GM13976 (cell line): ENCODE data around the gene DRD2.

Experiments used
- DNase-seq: peaks from one replicate; pipeline ENCODE4 v3.0.0; 2012; ENCODE audit warnings: low spot score
- CTCF ChIP-seq: IDR thresholded peaks from 2 replicates; pipeline ENCODE4 v1.5.1; 2012; ENCODE audit warnings: borderline replicate concordance, mild to moderate bottlenecking; ENCODE audit not compliant: insufficient read depth; ENCODE audit errors: extremely low read depth, missing control alignments, control extremely low read depth
- in situ Hi-C: fragments of 300-500 bp; cut with MboI; formaldehyde crosslinking; loops from one replicate; pipeline ENCODE4 v1.12.0; 2022; ENCODE audit warnings: low sequenced_read_pairs, mixed read lengths, inconsistent platforms; ENCODE audit not compliant: unreplicated experiment

Gene DRD2

DNA sequence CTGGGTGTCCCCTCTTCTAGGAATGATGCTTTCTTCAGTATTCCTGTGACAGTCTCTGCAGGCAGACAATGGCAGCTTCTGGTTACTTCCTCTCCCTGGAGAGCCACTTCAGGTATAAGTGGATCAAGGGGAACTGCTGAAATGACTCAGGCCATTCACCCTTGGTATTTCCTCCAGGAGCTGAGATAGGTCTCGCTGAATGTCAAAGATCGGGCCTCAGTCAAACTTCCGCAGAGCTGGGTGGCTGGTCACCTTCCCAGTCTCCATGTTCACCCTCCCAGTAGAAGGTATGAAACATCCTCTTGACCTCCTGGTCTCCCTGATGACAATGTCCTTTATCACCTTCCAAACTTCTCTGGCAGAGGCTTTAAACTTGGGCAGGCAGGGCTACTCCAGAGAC is 89.4 kb downstream of the DRD2 start:
- TF ChIP-seq CTCF: no peak
- DNase-seq: no peak
- in situ Hi-C loops: no loop called here

DNA sequence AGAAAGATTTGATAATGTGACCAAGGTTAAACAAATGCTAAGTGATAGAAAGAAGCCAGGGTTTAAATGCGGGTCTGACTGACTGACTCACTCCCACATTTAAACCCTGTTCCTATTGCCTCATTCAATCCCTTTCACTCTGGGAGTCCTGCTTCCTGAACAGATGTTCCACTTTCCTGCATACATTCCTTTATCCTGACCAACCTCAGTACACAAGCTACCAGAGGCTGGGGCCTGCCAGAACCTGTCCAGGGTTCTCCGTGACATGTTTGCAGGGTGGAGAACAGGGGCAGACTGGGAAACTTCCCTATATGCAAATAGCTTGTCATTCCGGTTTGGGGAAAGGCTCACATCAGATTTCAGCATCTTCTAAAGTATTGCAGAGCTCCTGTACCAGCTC is 90.6 kb downstream of the DRD2 start:
- in situ Hi-C loops: no loop called here
- DNase-seq: no peak
- no peak for TF ChIP-seq CTCF

DNA sequence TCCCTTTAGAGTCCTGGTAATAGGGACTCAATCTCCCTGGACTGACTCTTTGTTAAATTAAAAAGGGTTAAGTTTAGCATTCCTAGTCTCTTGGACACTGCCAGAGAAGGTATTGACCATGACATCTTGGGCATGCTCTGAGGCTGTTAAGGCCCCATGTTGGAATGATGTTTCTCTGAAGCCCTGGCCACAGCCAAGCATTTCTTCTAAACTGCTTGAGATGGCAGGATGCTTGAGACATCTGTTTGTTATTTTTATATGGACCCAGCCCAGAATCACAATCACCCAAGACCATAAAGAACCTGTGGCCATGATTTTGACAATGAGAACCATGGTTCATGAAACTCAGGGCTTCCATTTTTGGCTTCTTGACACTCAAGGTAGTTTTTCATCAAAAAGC is 93.1 kb downstream of the DRD2 start:
- DNase-seq: no peak
- in situ Hi-C loops: no loop called here
- TF ChIP-seq CTCF: no peak

DNA sequence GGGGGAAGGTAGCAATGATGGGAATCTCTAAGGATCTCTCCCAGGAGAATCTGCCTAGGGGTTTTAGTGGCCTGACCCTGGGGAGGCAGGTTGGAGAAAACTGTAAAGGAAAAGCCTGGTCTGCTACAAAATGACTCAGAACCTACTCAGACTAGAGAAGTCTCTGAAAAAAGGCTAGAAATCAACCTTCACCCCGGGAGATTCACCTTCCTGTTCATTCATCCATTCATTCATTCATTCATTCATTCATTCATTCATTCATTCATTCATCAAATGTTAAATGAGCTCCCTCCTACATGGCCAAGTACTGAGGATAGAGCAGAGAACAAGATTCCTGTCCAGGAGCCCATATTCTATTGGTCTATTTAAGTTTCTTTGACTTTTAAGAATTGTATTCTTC is 96.5 kb downstream of the DRD2 start:
- no peak for DNase-seq
- TF ChIP-seq CTCF: no peak
- in situ Hi-C loops: no loop called here

DNA sequence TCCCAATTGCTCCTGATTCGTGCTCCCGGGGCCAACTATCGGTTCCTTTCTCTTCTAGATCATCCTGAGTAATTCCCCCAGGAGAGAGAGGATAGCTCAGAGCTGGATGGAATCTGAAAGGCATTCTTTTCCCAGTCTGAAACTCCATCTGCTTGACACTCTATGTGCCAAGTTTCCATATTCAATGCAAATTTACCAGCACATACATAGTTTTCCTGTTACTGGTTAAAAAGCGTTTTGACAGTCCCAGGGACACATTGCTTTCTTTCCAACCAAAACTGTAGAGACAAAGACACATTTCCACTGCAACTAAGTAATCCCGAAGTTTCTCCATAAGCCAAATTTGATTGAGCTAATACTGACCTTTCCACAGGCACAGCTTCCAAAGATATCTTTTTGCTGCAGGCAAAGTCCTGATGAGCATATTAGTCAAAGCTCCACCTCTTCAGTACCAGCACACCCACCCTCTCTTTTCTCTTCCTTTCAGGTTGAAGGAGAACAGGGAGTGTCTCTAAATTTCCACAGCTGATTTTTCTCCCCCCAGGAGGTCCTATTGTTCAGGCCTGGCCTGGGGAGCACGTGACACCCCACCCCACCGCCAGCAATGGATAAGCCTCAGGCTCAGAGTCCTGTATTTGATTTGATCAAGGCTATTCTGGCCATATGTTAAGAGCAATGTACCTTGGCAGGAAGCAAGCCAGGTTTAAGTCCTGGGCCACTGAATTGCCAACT is 97.4 kb downstream of the DRD2 start:
- in situ Hi-C loops: no loop called here
- no peak for TF ChIP-seq CTCF
- no peak for DNase-seq

GRCh38 chr11:113376156-113376555 is 99.0 kb downstream of the DRD2 start:
- DNase-seq: no peak
- TF ChIP-seq CTCF: no peak
- in situ Hi-C loops: no loop called here
